Neural progenitor cell (in vitro differentiated cells): Measurements from ENCODE around the gene IL4I1. TPM values are rescaled to one million over a fixed set of nuclear protein-coding genes. Genes with fewer than 3 reads are reported as not detected.

Source experiments
- DNase-seq: peaks from one replicate; pipeline ENCODE4 v3.0.0-alpha.2; 2016; ENCODE audit warnings: low spot score
- H2AFZ ChIP-seq: fragments of 200-600 bp; sonication (generic); replicated peaks from 2 replicates; pipeline ENCODE4 v1.6.1; 2016; ENCODE audit warnings: antibody characterized with exemption
- H3F3A ChIP-seq: fragments of 200-600 bp; sonication (generic); 2 replicates; pipeline ENCODE4 v1.6.1; 2016; ENCODE audit warnings: antibody characterized with exemption, low read depth
- H3K27ac ChIP-seq: fragments of 200-600 bp; sonication (generic); 2 replicates; pipeline ENCODE4 v1.5.1; 2016; ENCODE audit warnings: mild to moderate bottlenecking
- H3K27me3 ChIP-seq: fragments of 200-600 bp; sonication (generic); 2 replicates; pipeline ENCODE4 v1.6.1; 2016; ENCODE audit warnings: mild to moderate bottlenecking, moderate library complexity
- H3K36me3 ChIP-seq: fragments of 200-600 bp; sonication (generic); 2 replicates; pipeline ENCODE4 v1.5.1; 2016
- H3K4me1 ChIP-seq: fragments of 200-600 bp; sonication (generic); 2 replicates; pipeline ENCODE4 v1.6.1; 2016; ENCODE audit warnings: mixed run types
- H3K4me2 ChIP-seq: fragments of 200-600 bp; sonication (generic); 2 replicates; pipeline ENCODE4 v1.6.1; 2016
- H3K4me3 ChIP-seq: fragments of 200-600 bp; sonication (generic); 2 replicates; pipeline ENCODE4 v1.5.1; 2016
- H3K79me2 ChIP-seq: fragments of 200-600 bp; sonication (generic); 2 replicates; pipeline ENCODE4 v1.6.1; 2016; ENCODE audit warnings: low read depth
- H3K9ac ChIP-seq: fragments of 200-600 bp; sonication (generic); 2 replicates; pipeline ENCODE4 v1.6.1; 2016
- H3K9me3 ChIP-seq: fragments of 200-600 bp; sonication (generic); 2 replicates; pipeline ENCODE4 v1.5.1; 2016; ENCODE audit warnings: low read depth
- H4K20me1 ChIP-seq: fragments of 200-600 bp; sonication (generic); 2 replicates; pipeline ENCODE4 v1.6.1; 2016; ENCODE audit warnings: low read depth
- H3K27ac Mint-ChIP-seq: 3 replicates; pipeline ENCODE4 v1.8.0; 2021; ENCODE audit warnings: mixed read lengths
- H3K27me3 Mint-ChIP-seq: 2 replicates; pipeline ENCODE4 v1.8.0; 2022; ENCODE audit warnings: low read depth, mild to moderate bottlenecking, inconsistent platforms, moderate library complexity, mixed read lengths; ENCODE audit not compliant: insufficient read depth
- H3K36me3 Mint-ChIP-seq: 3 replicates; pipeline ENCODE4 v1.8.0; 2021; ENCODE audit warnings: mixed read lengths
- H3K4me1 Mint-ChIP-seq: 3 replicates; pipeline ENCODE4 v1.8.0; 2021; ENCODE audit warnings: mixed read lengths
- H3K4me3 Mint-ChIP-seq: 3 replicates; pipeline ENCODE4 v1.8.0; 2021; ENCODE audit warnings: mild to moderate bottlenecking, moderate library complexity, mixed read lengths
- H3K9me3 Mint-ChIP-seq: 3 replicates; pipeline ENCODE4 v1.8.0; 2020; ENCODE audit warnings: mixed read lengths
- CTCF ChIP-seq: fragments of 200-600 bp; sonication (generic); IDR thresholded peaks from 2 replicates; pipeline ENCODE4 v1.5.1; 2017; ENCODE audit warnings: antibody characterized with exemption, mild to moderate bottlenecking
- EZH2 ChIP-seq: fragments of 200-600 bp; sonication (generic); IDR thresholded peaks from 2 replicates; pipeline ENCODE4 v1.6.1; 2017; ENCODE audit warnings: antibody characterized with exemption, mild to moderate bottlenecking, moderate library complexity
- EZH2phosphoT487 ChIP-seq: fragments of 200-600 bp; sonication (generic); IDR thresholded peaks from 2 replicates; pipeline ENCODE4 v1.6.1; 2017; ENCODE audit warnings: antibody characterized with exemption
- total RNA-seq: library from RNA; depleted of rRNA; stranded (reverse); fragments of >200 nt; gene quantifications from 2 replicates; pipeline ENCODE4 v1.2.3, GENCODE V29; 2015; ENCODE audit warnings: low replicate concordance

Gene IL4I1
- total RNA-seq, 1 donor from 2014 or later = not detected

GRCh38 chr19:49862391-49863253, 34.1 kb downstream of the IL4I1 start:
- Histone ChIP-seq H4K20me1 (peaks cover 77% of the 10 kb centered on the region), H2AFZ (no peak overlapping the region), H3K9me3 (no peaks in the 10 kb centered on the region), H3K36me3 (no peaks in the 10 kb centered on the region), H3K4me2 (no peak overlapping the region), H3K79me2 (peaks cover 38% of the 10 kb centered on the region), H3K4me3 (no peak overlapping the region), H3K27me3 (no peaks in the 10 kb centered on the region), H3K9ac (no peak overlapping the region), H3K4me1 (peaks cover 3% of the 10 kb centered on the region), H3F3A (peaks cover 92% of the 10 kb centered on the region), H3K27ac (no peak overlapping the region)
- DNase-seq = peak; percentile 52
- H3K9me3 Mint-ChIP-seq = no peaks in the 10 kb centered on the region
- peaks cover 15% of the 10 kb centered on the region for H3K27me3 Mint-ChIP-seq
- no peak overlapping the region for H3K4me3 Mint-ChIP-seq
- peaks cover 46% of the 10 kb centered on the region for H3K4me1 Mint-ChIP-seq
- TF ChIP-seq EZH2phosphoT487 = no peak
- peak; percentile 45 for TF ChIP-seq CTCF
- peak overlapping the region; percentile 76 for H3K27ac Mint-ChIP-seq
- peaks cover 29% of the 10 kb centered on the region for H3K36me3 Mint-ChIP-seq

GRCh38 chr19:49861541-49862378, 34.9 kb downstream of the IL4I1 start:
- H3K79me2 ChIP-seq = peaks cover 38% of the 10 kb centered on the region
- H3K9ac ChIP-seq = no peak overlapping the region
- no peaks in the 10 kb centered on the region for H3K36me3 ChIP-seq
- peaks cover 3% of the 10 kb centered on the region for H3K4me1 ChIP-seq
- no peak for DNase-seq
- TF ChIP-seq EZH2 = no peak
- TF ChIP-seq CTCF = no peak
- TF ChIP-seq EZH2phosphoT487 = no peak
- Mint-ChIP-seq H3K9me3 (no peaks in the 10 kb centered on the region), H3K27me3 (peaks cover 18% of the 10 kb centered on the region), H3K4me3 (no peak overlapping the region), H3K27ac (no peak overlapping the region), H3K4me1 (peaks cover 41% of the 10 kb centered on the region), H3K36me3 (peaks cover 30% of the 10 kb centered on the region)
- H4K20me1 ChIP-seq = peaks cover 85% of the 10 kb centered on the region
- no peaks in the 10 kb centered on the region for H3K27me3 ChIP-seq
- no peaks in the 10 kb centered on the region for H3K9me3 ChIP-seq
- no peak overlapping the region for H3K4me3 ChIP-seq
- no peak overlapping the region for H3K4me2 ChIP-seq
- peak overlapping the region; percentile 70 for H3K27ac ChIP-seq
- H3F3A ChIP-seq = peaks cover 93% of the 10 kb centered on the region
- H2AFZ ChIP-seq = no peak overlapping the region

GRCh38 chr19:49861107-49861506, 35.6 kb downstream of the IL4I1 start:
- Mint-ChIP-seq H3K4me3 (peak overlapping the region; percentile 65), H3K27me3 (peaks cover 17% of the 10 kb centered on the region), H3K27ac (no peak overlapping the region), H3K4me1 (peaks cover 34% of the 10 kb centered on the region), H3K9me3 (no peaks in the 10 kb centered on the region), H3K36me3 (peaks cover 30% of the 10 kb centered on the region)
- Histone ChIP-seq H3K27ac (no peak overlapping the region), H3K4me1 (peaks cover 3% of the 10 kb centered on the region), H3K9ac (no peak overlapping the region), H3K79me2 (peaks cover 35% of the 10 kb centered on the region), H4K20me1 (peaks cover 92% of the 10 kb centered on the region), H3K36me3 (no peaks in the 10 kb centered on the region), H3F3A (peaks cover 89% of the 10 kb centered on the region), H3K27me3 (no peaks in the 10 kb centered on the region), H3K4me3 (no peak overlapping the region), H2AFZ (no peak overlapping the region), H3K4me2 (no peak overlapping the region), H3K9me3 (no peaks in the 10 kb centered on the region)
- no peak for DNase-seq
- TF ChIP-seq CTCF = no peak
- no peak for TF ChIP-seq EZH2phosphoT487
- no peak for TF ChIP-seq EZH2
